Left lobe of liver (tissue), 2 donors: ENCODE data around the gene TTN. TPM values are rescaled to one million over a fixed set of nuclear protein-coding genes. Genes with fewer than 3 reads are reported as not detected.

Experiments used
- ATAC-seq: fragments of 200-7000 bp; cut with Tn5 transposase; one replicate; pipeline ENCODE4 v1.9.1; 2020; ENCODE audit warnings: mild to moderate bottlenecking, moderate library complexity
- DNase-seq: peaks from one replicate; pipeline ENCODE4 v3.0.0-alpha.2; 2020; ENCODE audit warnings: low spot score
- total RNA-seq: library from RNA; stranded (reverse); gene quantifications from one replicate; pipeline ENCODE4 v1.2.1, GENCODE V29; 2021
- donor health status: DM: no; HTN: no; CAD: no; lungs with moderate emphysema.
- donor health status: DM: no; HTN: yes; CAD: no.

The TTN gene
- total RNA-seq, 1 donor from 2014 or later = 1.1 TPM

DNA sequence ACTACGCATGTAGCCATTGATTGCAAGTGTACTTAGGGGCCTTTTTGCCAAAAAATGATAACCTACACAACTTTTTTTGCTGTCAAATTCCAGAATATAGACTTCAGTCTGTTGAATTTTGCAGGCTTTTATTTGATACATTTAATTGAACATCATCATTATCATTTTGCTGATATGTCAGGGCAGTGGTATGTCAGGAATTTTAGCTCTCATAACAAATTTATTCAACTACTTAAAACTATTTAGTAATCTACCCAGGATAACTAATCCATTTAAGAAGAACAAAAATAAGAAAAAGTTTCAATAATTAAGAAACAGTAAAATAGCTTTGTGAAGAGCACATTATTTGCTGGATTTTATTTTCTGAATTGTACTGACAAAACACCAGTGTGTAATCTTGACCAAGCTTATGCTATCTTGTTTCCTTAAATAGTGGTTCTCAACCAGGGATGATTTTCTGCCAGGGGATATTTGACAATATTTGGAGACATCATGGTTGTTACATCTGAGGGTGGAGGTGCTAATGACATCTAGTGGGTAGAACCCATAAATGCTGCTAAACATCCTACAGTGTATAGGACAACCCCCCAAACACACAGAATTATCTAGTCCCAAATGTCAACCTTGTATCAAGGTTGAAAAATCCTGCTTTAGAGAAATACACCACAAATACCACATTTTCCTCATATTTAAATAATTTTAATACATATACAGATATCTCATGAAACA, 12.1 kb upstream of the TTN start:
- DNase-seq = no peak
- no peak for ATAC-seq

- ATAC-seq (no peak), DNase-seq (no peak)
Measured at GRCh38 chr2:178811901-178812300, 4.7 kb upstream of the TTN start.

GRCh38 chr2:178811045-178811444, 3.8 kb upstream of the TTN start:
- DNase-seq (no peak), ATAC-seq (no peak)

DNA sequence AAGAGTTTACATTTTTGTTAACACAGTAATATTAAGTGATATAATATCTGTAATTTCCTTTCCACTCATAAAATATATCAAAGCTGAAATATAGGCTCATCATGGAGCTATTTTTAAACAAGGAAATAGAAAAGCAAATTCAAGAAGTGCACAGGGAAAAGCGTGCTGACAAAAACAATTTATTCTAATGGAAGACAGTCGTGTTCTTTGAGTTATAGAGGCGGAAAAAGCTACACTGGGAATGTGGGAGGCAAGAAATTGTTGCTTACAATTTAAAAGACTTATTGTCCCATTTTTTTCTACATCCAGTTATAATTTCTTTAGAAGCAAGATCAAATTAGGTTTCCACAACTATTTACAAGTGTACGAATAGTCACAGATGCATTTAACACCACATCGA, 3.2 kb upstream of the TTN start:
- no peak for DNase-seq
- no peak for ATAC-seq

DNA sequence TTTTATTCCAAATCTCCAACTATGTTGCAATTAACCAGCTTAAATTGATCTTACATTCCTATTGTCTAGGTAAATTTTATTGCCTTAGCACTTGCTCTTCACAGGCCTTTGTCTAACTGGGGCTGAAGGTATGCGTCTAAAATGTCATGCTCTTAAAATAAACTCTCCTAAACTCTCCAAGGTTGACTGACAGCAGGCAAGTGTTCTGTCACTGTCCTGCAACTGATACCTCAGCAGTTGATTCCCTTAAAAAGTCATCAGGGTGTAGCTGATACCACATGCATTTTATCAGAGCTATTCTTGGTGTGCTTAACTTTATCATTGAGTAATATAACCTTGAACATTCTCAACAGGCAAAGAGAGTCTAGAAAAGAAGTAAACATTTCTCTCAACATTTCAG, 680 bp downstream of the TTN start:
- no peak for ATAC-seq
- DNase-seq = no peak

DNA sequence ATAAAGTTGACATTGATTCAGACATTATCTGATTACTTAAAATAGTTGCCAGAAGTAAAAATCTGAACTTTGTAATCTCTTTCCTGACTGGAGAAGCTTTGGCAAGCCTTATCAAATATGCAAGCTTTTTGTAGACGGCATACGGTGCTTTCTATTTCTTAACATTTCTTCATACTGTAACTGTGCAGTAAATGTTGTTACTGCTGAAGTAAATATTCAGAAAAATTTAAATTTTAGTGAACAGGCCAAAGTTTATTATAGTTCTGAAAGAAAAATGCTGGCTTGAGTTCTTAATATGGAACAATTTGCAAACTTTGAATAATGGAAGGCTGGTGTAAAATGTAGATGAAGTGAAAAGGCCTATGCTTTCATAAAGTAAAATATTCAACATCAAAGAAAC, 1.8 kb downstream of the TTN start:
- no peak for ATAC-seq
- no peak for DNase-seq

DNA sequence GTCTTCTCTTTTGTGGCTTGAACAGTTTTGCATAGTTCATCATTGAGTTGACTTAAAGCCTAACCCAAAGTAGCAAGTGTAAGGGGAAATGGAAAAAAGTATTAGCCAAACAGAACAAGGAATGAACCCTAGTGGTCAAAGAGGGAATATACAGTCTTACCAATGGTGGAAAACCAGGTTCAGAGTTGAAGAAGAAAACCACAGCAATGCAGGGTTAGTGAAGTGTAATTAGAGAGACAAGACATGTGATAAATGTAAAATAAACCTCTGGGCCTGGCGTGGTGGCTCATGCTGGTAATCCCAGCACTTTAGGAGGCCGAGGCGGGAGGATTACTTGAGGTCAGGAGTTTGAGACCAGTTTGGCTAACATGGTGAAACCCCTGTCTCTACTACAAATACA, 2.4 kb downstream of the TTN start:
- peak; percentile 56 for ATAC-seq
- no peak for DNase-seq

GRCh38 chr2:178800510-178800909, 6.7 kb downstream of the TTN start:
- no peak for ATAC-seq
- no peak for DNase-seq

DNA sequence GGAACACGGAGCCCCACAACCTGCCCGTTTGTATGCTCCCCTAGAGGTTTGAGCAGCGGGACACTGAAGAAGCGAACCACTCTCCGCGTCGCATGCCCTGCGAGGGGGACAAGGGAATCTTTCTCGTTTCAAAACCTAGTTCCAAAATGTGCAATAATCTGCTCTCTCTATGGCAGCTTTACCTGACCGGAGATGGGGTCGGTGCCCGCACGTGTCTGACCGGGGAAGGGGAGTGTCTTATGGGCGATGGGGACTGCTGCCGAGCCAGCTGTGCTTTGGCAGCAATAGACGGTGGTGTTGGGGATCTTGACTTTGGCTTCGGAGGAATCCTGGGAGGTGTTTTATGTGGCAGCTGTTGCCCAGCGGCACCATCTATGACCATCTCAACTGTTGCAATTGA, 7.9 kb downstream of the TTN start:
- DNase-seq (no peak), ATAC-seq (no peak)

GRCh38 chr2:178796079-178796677, 11.0 kb downstream of the TTN start:
- ATAC-seq = no peak
- DNase-seq = no peak

- ATAC-seq (no peak), DNase-seq (no peak)
Measured at GRCh38 chr2:178787934-178788333, 19.3 kb downstream of the TTN start.

GRCh38 chr2:178787155-178787554, 20.1 kb downstream of the TTN start:
- DNase-seq = no peak
- no peak for ATAC-seq

DNA sequence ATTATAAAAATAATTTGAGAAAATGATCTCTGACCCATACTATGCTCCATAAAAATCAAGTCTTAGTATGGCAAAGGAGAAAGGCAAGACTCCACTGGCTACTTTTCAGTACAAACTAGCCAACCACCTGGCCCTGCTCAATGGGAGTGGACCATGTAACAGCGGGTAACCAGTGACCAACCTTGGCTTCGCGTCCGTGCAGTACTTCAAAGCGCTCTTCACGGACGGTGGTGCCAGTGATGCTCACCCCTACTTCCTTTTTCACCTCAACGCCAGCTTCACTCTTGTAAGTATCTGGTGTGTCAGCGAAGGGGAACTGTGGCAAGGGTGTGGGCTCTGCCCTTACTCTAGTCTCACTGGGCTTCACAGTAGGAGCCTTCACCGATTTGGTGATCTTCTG, 23.3 kb downstream of the TTN start:
- DNase-seq (no peak), ATAC-seq (no peak)

DNA sequence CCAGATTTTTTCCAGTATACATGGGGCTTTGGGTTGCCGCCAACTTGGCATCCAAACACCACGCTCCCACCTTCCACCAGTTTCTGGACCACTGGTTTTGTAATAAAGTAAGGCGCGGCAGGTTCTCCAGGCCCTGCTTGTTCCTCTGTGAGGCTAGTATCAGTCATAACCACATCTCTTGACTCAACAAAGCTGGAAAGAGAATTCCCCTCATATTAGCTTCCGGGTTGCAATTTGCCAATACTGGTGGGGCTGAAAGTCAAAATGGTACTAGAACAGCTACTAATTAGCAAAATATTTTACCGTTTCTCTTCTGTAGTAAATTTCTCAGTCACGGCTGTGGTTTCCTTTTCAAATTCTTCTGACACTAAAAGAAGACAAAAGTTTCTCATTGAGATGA, 25.0 kb downstream of the TTN start:
- ATAC-seq = no peak
- no peak for DNase-seq

- DNase-seq (no peak), ATAC-seq (no peak)
Measured at GRCh38 chr2:178777577-178777976, 29.6 kb downstream of the TTN start.

- DNase-seq (no peak), ATAC-seq (no peak)
Measured at GRCh38 chr2:178776751-178777150, 30.5 kb downstream of the TTN start.

GRCh38 chr2:178775975-178776374, 31.2 kb downstream of the TTN start:
- DNase-seq (no peak), ATAC-seq (no peak)

- ATAC-seq = no peak
- no peak for DNase-seq
Measured at GRCh38 chr2:178770518-178770917, 36.7 kb downstream of the TTN start.

GRCh38 chr2:178767094-178768060, 39.8 kb downstream of the TTN start:
- ATAC-seq = no peak
- no peak for DNase-seq

DNA sequence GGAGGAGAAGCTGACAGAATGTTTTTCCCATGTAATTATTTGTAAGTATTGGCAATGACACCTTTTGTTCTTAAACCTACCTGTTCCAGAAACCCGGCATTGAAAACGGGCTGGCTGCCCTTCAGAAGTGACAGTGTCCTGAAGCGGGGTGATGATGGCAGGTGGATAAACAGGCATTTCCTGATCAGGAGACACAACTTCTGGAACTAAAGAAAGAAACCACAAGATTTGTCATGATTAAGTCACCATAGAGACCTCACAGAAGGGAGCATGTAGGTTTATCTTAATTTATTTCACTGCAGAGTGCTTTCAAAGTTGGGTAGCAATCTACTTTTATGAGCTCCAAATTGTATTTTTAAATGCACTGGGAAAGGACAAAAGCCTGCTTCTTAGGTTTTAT, 43.1 kb downstream of the TTN start:
- no peak for DNase-seq
- no peak for ATAC-seq

GRCh38 chr2:178761759-178762371, 45.4 kb downstream of the TTN start:
- DNase-seq (no peak), ATAC-seq (peak; percentile 85)
